Measurements from ENCODE around the gene GMNN. TPM values are rescaled to one million over a fixed set of nuclear protein-coding genes. Genes with fewer than 3 reads are reported as not detected.
A peak's percentile ranks its signal among the peaks of the same experiment; 100 is the strongest.
"Not testable (repeated sequence)": the region's sequence is repeated elsewhere in the genome, so short reads cannot be mapped to it uniquely, and the experiment has no call there.

Gene GMNN
- total RNA-seq, 2 donors from 2014 or later = 83.8 to 95.8 TPM

GRCh38 chr6:24761851-24762250, 12.9 kb upstream of the GMNN start:
- H3K27ac ChIP-seq = no peak overlapping the region
- H3K9me3 ChIP-seq = no peaks in the 10 kb centered on the region
- no peak overlapping the region for H3K4me3 ChIP-seq
- no peaks in the 10 kb centered on the region for H3K36me3 ChIP-seq
- no peak for TF ChIP-seq CTCF (IDR thresholded peaks at IDR 0.05)
- intact Hi-C loops (cut with DNase I) = no loop called here
- no peak for DNase-seq
- no peaks in the 10 kb centered on the region for H3K4me1 ChIP-seq
- H3K9ac ChIP-seq (ENCODE audit: low read depth in 2 of 2, low read length in 2 of 2) = no peak overlapping the region
- H3K27me3 ChIP-seq = no peaks in the 10 kb centered on the region

GRCh38 chr6:24763578-24763977, 11.2 kb upstream of the GMNN start:
- TF ChIP-seq CTCF (IDR thresholded peaks at IDR 0.05) = no peak
- H3K4me1 ChIP-seq = no peaks in the 10 kb centered on the region
- intact Hi-C loops (cut with DNase I) = no loop called here

GRCh38 chr6:24764833-24765828, 9.6 kb upstream of the GMNN start:
- not testable (repeated sequence) for H3K27me3 ChIP-seq; H3K27ac ChIP-seq; H3K4me1 ChIP-seq; H3K9me3 ChIP-seq; H3K4me3 ChIP-seq; H3K36me3 ChIP-seq; H3K9ac ChIP-seq (ENCODE audit: low read depth in 2 of 2, low read length in 2 of 2); DNase-seq
- intact Hi-C loops (cut with DNase I) = loop anchor here (5.0 kb wide), 1 partner anchor 183 kb away; no protein-coding TSS in a partner anchor

More at GRCh38 chr6:24763578-24763977, 11.2 kb upstream of the GMNN start:
- no peaks in the 10 kb centered on the region for H3K27me3 ChIP-seq
- H3K27ac ChIP-seq = no peak overlapping the region
- no peaks in the 10 kb centered on the region for H3K36me3 ChIP-seq
- H3K9me3 ChIP-seq = no peaks in the 10 kb centered on the region
- H3K4me3 ChIP-seq = no peak overlapping the region
- no peak overlapping the region for H3K9ac ChIP-seq (ENCODE audit: low read depth in 2 of 2, low read length in 2 of 2)
- DNase-seq = peak; percentile 60

- not testable (repeated sequence) for H3K4me1 ChIP-seq; H3K4me3 ChIP-seq; DNase-seq; H3K27me3 ChIP-seq; H3K9ac ChIP-seq (ENCODE audit: low read depth in 2 of 2, low read length in 2 of 2); H3K27ac ChIP-seq; H3K36me3 ChIP-seq; H3K9me3 ChIP-seq
- intact Hi-C loops (cut with DNase I) = loop anchor here (5.0 kb wide), 1 partner anchor 184 kb away; no protein-coding TSS in a partner anchor
These were observed 8.8 kb upstream of the GMNN start for GRCh38 chr6:24765968-24766367.

DNA sequence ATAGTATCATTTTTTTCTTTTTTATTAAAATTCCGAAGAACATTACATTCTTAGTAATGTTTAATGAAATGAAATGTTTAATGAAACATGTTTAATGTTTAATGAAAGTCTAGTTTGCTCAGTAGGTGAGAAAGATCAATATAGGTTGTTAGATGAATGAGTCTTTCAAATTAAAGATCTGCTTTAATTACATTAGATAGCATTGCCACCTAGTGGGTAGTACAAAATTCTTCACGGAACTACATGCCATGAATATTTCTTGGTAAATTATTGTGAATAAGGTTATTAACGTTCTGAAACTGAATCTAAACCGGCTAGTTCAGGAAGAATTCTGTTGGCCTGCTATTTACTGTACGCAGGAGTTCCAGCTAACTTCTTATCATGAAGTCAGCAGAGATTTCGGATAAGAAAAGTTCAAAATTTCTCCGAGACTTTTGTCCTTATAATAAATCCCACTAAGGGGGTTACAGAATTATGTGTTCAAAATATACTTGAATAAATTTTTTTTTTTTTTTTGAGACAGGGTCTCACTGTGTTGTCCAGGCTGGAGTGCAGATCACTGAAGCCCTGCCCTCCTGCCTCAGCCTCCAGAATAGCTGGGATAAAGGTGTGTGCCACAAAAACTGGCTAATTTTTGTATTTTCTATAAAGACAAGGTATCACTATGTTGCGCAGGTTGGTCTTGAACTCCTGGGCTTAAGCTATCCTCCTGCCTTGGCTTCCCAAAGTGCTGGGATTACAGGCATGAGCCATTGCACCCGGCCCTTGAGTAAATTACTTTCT, 7.9 kb upstream of the GMNN start:
- H3K9ac ChIP-seq (ENCODE audit: low read depth in 2 of 2, low read length in 2 of 2) = no peak overlapping the region
- no peaks in the 10 kb centered on the region for H3K4me1 ChIP-seq
- H3K27me3 ChIP-seq = no peaks in the 10 kb centered on the region
- H3K9me3 ChIP-seq = no peaks in the 10 kb centered on the region
- no peaks in the 10 kb centered on the region for H3K36me3 ChIP-seq
- no peak for DNase-seq
- no peak overlapping the region for H3K4me3 ChIP-seq
- no peak overlapping the region for H3K27ac ChIP-seq
- peak; percentile 24 for TF ChIP-seq CTCF (IDR thresholded peaks at IDR 0.05)
- intact Hi-C loops (cut with DNase I) = loop anchor here (5.0 kb wide), 1 partner anchor 185 kb away; no protein-coding TSS in a partner anchor

DNA sequence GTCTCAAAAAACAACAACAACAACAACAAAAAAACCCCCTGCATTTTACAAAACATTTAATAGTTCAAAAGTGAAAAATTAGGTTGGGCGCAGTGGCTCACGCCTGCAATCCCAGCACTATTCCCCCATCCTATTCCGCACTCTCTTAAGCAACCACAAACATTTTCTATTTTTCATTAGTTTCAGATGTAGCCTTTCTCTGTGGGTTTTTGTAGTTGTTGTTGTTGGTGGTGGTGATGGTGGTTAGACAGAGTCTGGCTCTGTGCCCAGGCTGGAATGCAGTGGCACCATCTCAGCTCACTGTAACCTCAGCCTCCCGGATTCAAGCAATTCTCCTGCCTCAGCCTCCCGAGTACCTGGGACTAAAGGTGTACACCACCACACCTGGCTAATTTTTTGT, 6.4 kb upstream of the GMNN start:
- Histone ChIP-seq H3K4me1 (no peaks in the 10 kb centered on the region), H3K9ac (ENCODE audit: low read depth in 2 of 2, low read length in 2 of 2) (no peak overlapping the region), H3K4me3 (no peak overlapping the region), H3K27ac (no peak overlapping the region), H3K36me3 (no peaks in the 10 kb centered on the region), H3K9me3 (no peaks in the 10 kb centered on the region), H3K27me3 (no peaks in the 10 kb centered on the region)
- DNase-seq = no peak
- intact Hi-C loops (cut with DNase I) = loop anchor here (5.0 kb wide), 1 partner anchor 186 kb away; no protein-coding TSS in a partner anchor
- no peak for TF ChIP-seq CTCF (IDR thresholded peaks at IDR 0.05)
